Suppressor macrophage treated with lipopolysaccharide for 1 hour (primary cell): ENCODE measurements around the gene SLC17A5.
"Not testable (repeated sequence)": the region's sequence is repeated elsewhere in the genome, so short reads cannot be mapped to it uniquely, and the experiment has no call there.

Experiments used
- DNase-seq, 3 donors: peaks; one replicate each; pipeline ENCODE4 v3.0.0-alpha.2; 2020 to 2022

The SLC17A5 gene

DNA sequence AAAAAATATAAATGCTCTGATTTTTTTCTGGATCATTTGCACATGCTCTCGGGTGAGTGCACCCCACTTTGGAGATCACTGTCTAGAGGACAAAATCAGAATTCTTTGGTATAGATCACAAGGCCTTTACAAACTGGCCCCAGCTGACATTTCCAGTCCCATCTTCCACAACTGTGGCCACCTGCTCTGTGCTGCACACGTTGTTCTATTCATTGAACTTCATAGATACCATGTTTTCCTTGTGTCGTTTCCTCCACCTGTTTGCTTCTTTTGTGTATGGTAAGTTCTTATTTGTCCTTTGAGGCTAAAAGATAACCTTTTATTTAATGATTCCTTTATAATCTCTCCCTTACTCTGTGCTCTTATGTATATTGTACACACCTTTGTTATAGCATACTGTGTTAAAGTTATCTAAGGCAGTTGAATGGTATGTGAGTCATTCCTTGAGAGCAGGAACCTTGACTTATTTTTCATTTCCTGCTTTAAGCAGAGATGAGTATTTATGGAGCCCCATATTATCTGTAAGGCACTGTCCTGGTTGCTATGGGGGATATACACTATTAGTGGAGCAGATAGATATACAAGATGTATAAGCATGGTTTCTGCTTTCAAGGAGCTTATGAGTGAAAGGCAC is 12.0 kb upstream of the SLC17A5 start:
- DNase-seq = no peak

GRCh38 chr6:73664701-73665100 is 10.9 kb upstream of the SLC17A5 start:
- peak in 2 of 3 donors; percentile 27 to 37 for DNase-seq

DNA sequence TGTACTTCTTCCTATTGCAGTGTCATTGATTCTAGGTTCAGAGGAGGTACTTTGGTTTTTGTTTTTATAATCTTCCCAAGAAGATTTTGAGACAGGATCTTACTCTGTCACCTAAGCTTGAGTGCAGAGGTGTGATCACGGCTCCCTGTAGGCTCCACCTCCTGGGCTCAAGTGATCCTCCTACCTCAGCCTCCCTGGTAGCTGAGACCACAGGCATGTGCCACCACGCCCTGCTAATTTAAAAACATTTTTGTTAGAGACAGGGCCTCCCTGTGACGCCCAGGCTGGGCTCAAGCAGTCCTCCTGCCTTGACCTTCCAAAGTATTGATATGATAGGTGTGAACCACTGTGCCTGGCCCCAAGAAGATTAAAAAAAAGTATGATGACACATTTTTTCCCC is 3.4 kb upstream of the SLC17A5 start:
- DNase-seq = no peak

DNA sequence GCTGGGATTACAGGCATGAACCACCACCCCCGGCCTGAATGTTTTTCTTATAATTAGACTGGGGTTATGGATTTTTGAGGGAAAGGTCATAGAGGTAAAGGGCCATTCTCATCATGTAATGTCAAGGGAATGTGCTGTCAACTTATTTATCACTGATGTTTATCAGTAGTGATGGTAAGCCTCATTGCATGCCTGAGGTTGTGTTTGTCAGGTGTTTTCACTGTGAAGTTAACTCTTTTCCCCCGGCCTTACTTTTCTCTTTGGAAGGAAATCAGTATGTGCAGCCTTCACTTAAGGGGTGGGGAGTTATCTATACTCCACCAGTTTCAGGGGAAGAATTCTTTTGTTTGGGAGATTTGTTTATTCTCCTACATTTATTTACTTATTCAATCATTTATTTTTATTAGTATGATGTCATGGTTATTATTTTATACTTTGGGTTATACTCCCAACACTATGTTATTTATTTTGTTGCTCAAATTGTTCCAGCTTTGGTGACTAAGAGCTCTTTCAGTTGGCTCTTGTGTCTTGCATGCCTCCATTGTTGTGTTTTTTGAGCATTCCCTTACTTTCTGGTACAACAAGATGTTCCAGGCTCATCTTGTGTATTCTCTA is 2.8 kb upstream of the SLC17A5 start:
- DNase-seq = no peak

- DNase-seq = no peak
Measured at GRCh38 chr6:73655341-73655917, 1.6 kb upstream of the SLC17A5 start.

- DNase-seq = peak; percentile 70 to 79 (median 71)
Measured at GRCh38 chr6:73652637-73653570, 888 bp downstream of the SLC17A5 start.

GRCh38 chr6:73649783-73650182 is 4.0 kb downstream of the SLC17A5 start:
- DNase-seq = no peak

DNA sequence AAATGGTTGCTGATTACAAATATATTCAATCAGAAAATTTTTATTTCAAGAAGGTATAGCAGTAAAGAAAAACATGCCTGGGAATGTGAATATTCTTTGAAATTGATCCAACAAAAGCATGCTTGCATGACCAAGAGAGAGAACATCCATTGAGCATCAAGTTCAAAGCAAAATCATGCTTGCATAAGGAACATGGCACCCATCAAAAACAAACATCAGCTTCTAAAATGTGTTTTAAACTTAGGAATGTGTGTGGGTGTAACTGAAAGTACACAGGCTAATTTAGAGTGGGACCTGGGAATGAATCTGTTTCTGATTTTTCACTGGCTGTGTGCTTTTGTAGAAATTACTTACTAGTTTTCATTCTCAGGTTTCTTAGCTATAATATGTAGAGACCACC is 5.6 kb downstream of the SLC17A5 start:
- no peak for DNase-seq

- no peak for DNase-seq
Measured at GRCh38 chr6:73644941-73645591, 8.7 kb downstream of the SLC17A5 start.

DNA sequence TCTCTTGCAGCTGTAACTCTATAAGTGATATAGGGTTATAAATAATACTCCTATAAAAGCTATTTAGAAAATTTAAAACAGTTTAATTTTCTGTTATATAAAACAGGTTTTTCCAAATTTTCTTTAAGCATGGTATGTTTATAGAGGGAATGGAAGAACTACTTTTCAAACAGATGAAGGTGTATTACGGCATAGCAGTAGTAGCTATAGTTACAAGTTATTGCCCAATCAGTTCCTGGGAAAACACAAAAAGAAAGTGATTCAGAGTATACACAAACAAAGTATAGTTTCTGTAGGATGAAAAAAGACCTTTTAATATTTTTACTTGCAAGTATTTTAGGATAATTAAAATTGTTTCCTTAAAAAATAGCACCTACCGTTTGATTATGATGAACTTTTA is 9.8 kb downstream of the SLC17A5 start:
- peak in 2 of 3 donors; percentile 29 to 34 for DNase-seq

DNA sequence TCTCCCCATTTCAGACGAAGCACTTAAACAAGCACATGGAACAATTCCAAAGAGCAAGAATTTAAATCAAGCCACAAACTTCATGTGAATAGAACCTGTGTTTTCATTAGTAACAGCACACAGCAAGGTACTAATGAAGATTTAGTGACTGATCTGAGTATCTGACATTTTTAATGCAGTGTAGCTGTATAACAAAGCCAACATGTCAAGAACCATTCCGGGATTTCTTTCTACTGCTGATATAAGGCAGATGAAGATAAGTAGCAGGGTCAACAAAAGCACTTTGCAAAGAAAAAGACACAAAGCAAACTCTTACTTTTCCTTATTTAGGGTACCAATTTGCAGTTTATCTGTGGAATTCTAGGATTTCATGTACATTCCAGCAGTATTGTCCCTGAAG is 11.3 kb downstream of the SLC17A5 start:
- no peak for DNase-seq

- no peak for DNase-seq
Measured at GRCh38 chr6:73640179-73640750, 13.5 kb downstream of the SLC17A5 start.

DNA sequence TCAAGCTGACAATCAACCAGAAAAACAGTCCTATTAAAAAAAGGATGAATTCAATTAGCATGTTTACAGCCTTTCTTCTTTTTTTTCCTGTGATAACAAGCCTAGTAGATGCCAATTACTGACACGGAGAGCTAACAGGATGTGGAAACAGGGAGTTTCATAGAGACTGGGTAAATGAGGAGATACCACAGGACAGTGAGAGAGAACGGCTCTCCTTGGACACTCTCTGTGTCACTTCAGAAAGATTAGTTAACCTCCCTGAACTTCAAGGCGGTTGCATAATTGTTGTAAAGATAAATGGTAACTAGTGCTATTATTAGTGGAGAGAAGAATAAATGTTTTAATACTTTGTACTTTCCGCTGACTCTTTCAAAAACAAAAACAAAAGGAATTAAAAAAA is 14.8 kb downstream of the SLC17A5 start:
- DNase-seq = no peak

DNA sequence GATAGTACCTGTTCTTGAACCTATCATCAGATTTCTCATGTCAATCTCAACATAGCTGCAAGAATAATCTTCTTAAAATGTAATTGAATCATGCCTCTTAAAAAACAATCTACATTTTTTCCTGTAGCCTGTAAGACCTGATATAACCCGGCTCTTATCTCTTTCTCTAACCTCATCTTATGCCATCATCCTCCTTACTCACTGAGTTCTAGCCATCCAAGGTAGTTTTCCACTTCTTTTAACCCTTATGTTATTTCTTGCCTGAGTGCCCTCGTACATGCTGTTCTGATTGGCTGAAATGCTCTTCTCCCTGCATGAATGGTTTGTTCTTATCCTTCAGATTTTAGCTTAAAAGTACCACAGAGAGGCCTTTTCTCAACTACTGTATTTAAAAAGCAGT is 16.4 kb downstream of the SLC17A5 start:
- no peak for DNase-seq

DNA sequence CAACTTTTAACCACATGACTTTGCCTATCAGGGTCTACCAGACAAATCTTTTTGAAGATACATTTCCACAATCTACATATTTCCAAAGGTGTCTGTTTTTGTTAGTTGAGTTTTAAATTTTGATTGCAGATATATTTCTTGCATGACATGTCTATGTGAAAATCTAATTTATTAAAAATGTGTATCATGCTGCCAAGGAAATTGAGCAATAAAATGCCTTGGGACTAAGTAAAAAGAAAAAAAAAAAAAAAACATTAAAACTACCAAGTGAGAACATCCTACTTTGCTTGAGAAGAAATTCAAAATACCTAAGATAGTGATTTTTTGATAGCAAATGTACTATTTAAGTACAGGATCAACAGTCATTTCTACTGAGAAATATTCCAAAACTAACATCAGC is 17.7 kb downstream of the SLC17A5 start:
- no peak for DNase-seq

GRCh38 chr6:73632346-73632745 is 21.4 kb downstream of the SLC17A5 start:
- DNase-seq = no peak

- no peak for DNase-seq
Measured at GRCh38 chr6:73631849-73632248, 21.9 kb downstream of the SLC17A5 start.

DNA sequence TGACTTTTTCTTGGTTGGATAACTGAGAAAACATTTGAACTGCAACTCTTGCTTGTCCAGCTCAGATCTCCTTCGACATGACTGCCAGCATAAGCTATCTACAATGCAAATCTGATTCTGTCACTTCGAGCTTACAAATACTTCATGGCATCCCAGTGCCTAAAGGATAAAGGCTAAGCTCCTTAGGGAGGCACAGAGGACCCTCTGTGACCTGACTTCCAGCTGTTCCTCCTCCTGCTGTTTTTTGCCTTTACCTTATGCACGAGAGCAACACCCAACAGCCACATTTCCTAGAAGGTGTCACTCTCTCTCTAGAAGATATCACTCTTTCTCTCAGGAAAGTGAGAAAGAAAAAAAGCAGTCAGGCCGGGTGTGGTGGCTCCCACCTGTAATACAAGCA is 23.4 kb downstream of the SLC17A5 start:
- no peak for DNase-seq

DNA sequence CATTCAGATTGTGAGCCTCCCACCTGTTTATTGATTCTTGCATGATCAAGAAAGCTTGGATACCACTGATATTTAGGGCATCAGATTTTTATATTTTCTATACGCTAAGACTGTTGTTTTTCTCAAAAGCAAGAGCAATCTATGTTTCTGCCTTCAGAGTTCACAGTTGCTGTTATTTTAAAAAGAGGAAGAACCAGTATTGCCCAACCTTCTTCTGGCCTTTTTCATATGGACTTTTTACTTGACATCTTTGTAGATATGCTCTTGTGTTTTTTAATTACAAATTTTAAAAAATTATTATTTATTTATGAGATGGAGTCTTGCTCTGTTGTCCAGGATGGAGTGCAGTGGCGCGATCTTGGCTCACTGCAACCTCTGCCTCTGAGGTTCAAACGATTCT is 28.9 kb downstream of the SLC17A5 start:
- DNase-seq = peak; percentile 32 to 61 (median 49)

GRCh38 chr6:73623480-73623879 is 30.3 kb downstream of the SLC17A5 start:
- DNase-seq = not testable (repeated sequence)

- DNase-seq = not testable (repeated sequence)
Measured at GRCh38 chr6:73618082-73618481, 35.7 kb downstream of the SLC17A5 start.

- no peak for DNase-seq
Measured at GRCh38 chr6:73614802-73615201, 39.0 kb downstream of the SLC17A5 start.
